HG03045 (cell line): ENCODE data around the gene PHF21B.

Experiments
- ATAC-seq: cut with Tn5 transposase; IDR thresholded peaks from one replicate; pipeline ENCODE4 v1.9.1; 2021; ENCODE audit warnings: mild to moderate bottlenecking, moderate library complexity; ENCODE audit not compliant: unreplicated experiment

The PHF21B gene

GRCh38 chr22:44898236-44898635 is 111.6 kb downstream of the PHF21B start:
- no peak for ATAC-seq

- no peak for ATAC-seq
Measured at GRCh38 chr22:44895296-44896055, 114.3 kb downstream of the PHF21B start.

- ATAC-seq, result no peak
Measured at GRCh38 chr22:44894782-44895181, 115.0 kb downstream of the PHF21B start.

GRCh38 chr22:44894321-44894720 is 115.5 kb downstream of the PHF21B start:
- no peak for ATAC-seq

- ATAC-seq, result no peak
Measured at GRCh38 chr22:44893731-44894080, 116.1 kb downstream of the PHF21B start.

GRCh38 chr22:44892803-44893730 is 116.7 kb downstream of the PHF21B start:
- ATAC-seq, result no peak

GRCh38 chr22:44892243-44892642 is 117.6 kb downstream of the PHF21B start:
- no peak for ATAC-seq

GRCh38 chr22:44891791-44892190 is 118.0 kb downstream of the PHF21B start:
- no peak for ATAC-seq

- ATAC-seq, result no peak
Measured at GRCh38 chr22:44891293-44891747, 118.5 kb downstream of the PHF21B start.

GRCh38 chr22:44890416-44891292 is 119.2 kb downstream of the PHF21B start:
- ATAC-seq, result no peak

GRCh38 chr22:44889255-44889878 is 120.4 kb downstream of the PHF21B start:
- no peak for ATAC-seq

GRCh38 chr22:44888491-44889254 is 121.1 kb downstream of the PHF21B start:
- ATAC-seq, result no peak

GRCh38 chr22:44887941-44888366 is 121.9 kb downstream of the PHF21B start:
- no peak for ATAC-seq

GRCh38 chr22:44885806-44886360 is 123.9 kb downstream of the PHF21B start:
- no peak for ATAC-seq

- no peak for ATAC-seq
Measured at GRCh38 chr22:44884968-44885805, 124.6 kb downstream of the PHF21B start.

- ATAC-seq, result no peak
Measured at GRCh38 chr22:44884562-44884961, 125.2 kb downstream of the PHF21B start.

GRCh38 chr22:44883011-44883421 is 126.8 kb downstream of the PHF21B start:
- ATAC-seq, result no peak

- ATAC-seq, result no peak
Measured at GRCh38 chr22:44882226-44882905, 127.4 kb downstream of the PHF21B start.
